H9 (cell line): Measurements from ENCODE around the gene GBP6. TPM values are rescaled to one million over a fixed set of nuclear protein-coding genes. Genes with fewer than 3 reads are reported as not detected.
"Not testable (repeated sequence)": the region's sequence is repeated elsewhere in the genome, so short reads cannot be mapped to it uniquely, and the experiment has no call there.

Experiments used
- DNase-seq: peaks from one replicate; pipeline ENCODE4 v3.0.0-alpha.2; 2017
- H2AFZ ChIP-seq: one replicate; pipeline ENCODE4 v1.6.1; 2013; ENCODE audit warnings: mild to moderate bottlenecking, low read length, control low read depth, moderate library complexity
- H2AK5ac ChIP-seq: 2 replicates; pipeline ENCODE4 v1.6.1; 2013; ENCODE audit warnings: low read length, control low read depth, mixed read lengths; ENCODE audit not compliant: insufficient read length
- H2BK120ac ChIP-seq: one replicate; pipeline ENCODE4 v1.6.1; 2013; ENCODE audit warnings: low read depth, mild to moderate bottlenecking, low read length, control low read depth, inconsistent platforms; ENCODE audit not compliant: poor library complexity, severe bottlenecking
- H2BK12ac ChIP-seq: 2 replicates; pipeline ENCODE4 v1.6.1; 2013; ENCODE audit warnings: low read length, control low read depth, mixed read lengths, low read depth; ENCODE audit not compliant: insufficient read length
- H2BK15ac ChIP-seq: 2 replicates; pipeline ENCODE4 v1.6.1; 2013; ENCODE audit warnings: low read depth, low read length, control low read depth
- H2BK20ac ChIP-seq: one replicate; pipeline ENCODE4 v1.6.1; 2013; ENCODE audit warnings: low read depth, mild to moderate bottlenecking, low read length, control low read depth, inconsistent platforms; ENCODE audit not compliant: poor library complexity, severe bottlenecking
- H2BK5ac ChIP-seq: 2 replicates; pipeline ENCODE4 v1.6.1; 2013; ENCODE audit warnings: low read length, control low read depth, mixed read lengths; ENCODE audit not compliant: insufficient read length
- H3K14ac ChIP-seq: 2 replicates; pipeline ENCODE4 v1.6.1; 2013; ENCODE audit warnings: low read length, control low read depth; ENCODE audit not compliant: insufficient read depth
- H3K18ac ChIP-seq: 2 replicates; pipeline ENCODE4 v1.6.1; 2013; ENCODE audit warnings: low read depth, mild to moderate bottlenecking, mixed read lengths, low read length, control low read depth; ENCODE audit not compliant: insufficient read length
- H3K23ac ChIP-seq: 2 replicates; pipeline ENCODE4 v1.6.1; 2013; ENCODE audit warnings: low read length, control low read depth, mixed read lengths, low read depth; ENCODE audit not compliant: insufficient read length
- H3K23me2 ChIP-seq: 2 replicates; pipeline ENCODE4 v1.6.1; 2013; ENCODE audit warnings: low read depth, mild to moderate bottlenecking, mixed read lengths, low read length, control low read depth; ENCODE audit not compliant: insufficient read length, poor library complexity, severe bottlenecking
- H3K27ac ChIP-seq: 2 replicates; pipeline ENCODE4 v1.5.1; 2013; ENCODE audit warnings: low read length, control low read depth, mixed read lengths, low read depth; ENCODE audit not compliant: insufficient read length
- H3K27me3 ChIP-seq: 2 replicates; pipeline ENCODE4 v1.6.1; 2013; ENCODE audit warnings: low read length, control low read depth, inconsistent platforms; ENCODE audit not compliant: insufficient read depth
- H3K4ac ChIP-seq: 2 replicates; pipeline ENCODE4 v1.6.1; 2013; ENCODE audit warnings: low read depth, mild to moderate bottlenecking, control low read depth, inconsistent platforms, low read length, moderate library complexity
- H3K4me1 ChIP-seq: 2 replicates; pipeline ENCODE4 v1.6.1; 2013; ENCODE audit warnings: low read length, control low read depth, inconsistent platforms; ENCODE audit not compliant: insufficient read depth
- H3K4me2 ChIP-seq: 2 replicates; pipeline ENCODE4 v1.6.1; 2013; ENCODE audit warnings: low read length, control low read depth, mixed read lengths; ENCODE audit not compliant: insufficient read length, insufficient read depth
- H3K56ac ChIP-seq: 2 replicates; pipeline ENCODE4 v1.6.1; 2013; ENCODE audit warnings: low read depth, mild to moderate bottlenecking, mixed read lengths, low read length, control low read depth; ENCODE audit not compliant: insufficient read length
- H3K79me1 ChIP-seq: 2 replicates; pipeline ENCODE4 v1.6.1; 2013; ENCODE audit warnings: low read depth, mild to moderate bottlenecking, moderate library complexity, low read length, control low read depth, inconsistent platforms; ENCODE audit not compliant: insufficient read depth, poor library complexity, severe bottlenecking
- H3K79me2 ChIP-seq: 2 replicates; pipeline ENCODE4 v1.6.1; 2013; ENCODE audit warnings: low read length, control low read depth, inconsistent platforms; ENCODE audit not compliant: insufficient read depth
- H3K9ac ChIP-seq: 2 replicates; pipeline ENCODE4 v1.6.1; 2013; ENCODE audit warnings: low read length, control low read depth, mixed read lengths; ENCODE audit not compliant: insufficient read length; ENCODE audit errors: extremely low read depth
- H3K9me3 ChIP-seq: one replicate; pipeline ENCODE4 v1.6.1; 2013; ENCODE audit warnings: low read depth, low read length, inconsistent platforms; ENCODE audit not compliant: control insufficient read depth
- H3T11ph ChIP-seq: one replicate; pipeline ENCODE4 v1.6.1; 2013; ENCODE audit warnings: mild to moderate bottlenecking, low read length, control low read depth, inconsistent platforms
- H4K20me1 ChIP-seq: one replicate; pipeline ENCODE4 v1.6.1; 2013; ENCODE audit not compliant: control insufficient read depth, insufficient read length, insufficient read depth
- H4K5ac ChIP-seq: 2 replicates; pipeline ENCODE4 v1.6.1; 2013; ENCODE audit warnings: low read depth, mild to moderate bottlenecking, mixed read lengths, low read length, control low read depth; ENCODE audit not compliant: insufficient read length
- H4K8ac ChIP-seq: replicated peaks from 2 replicates; pipeline ENCODE4 v1.6.1; 2013; ENCODE audit warnings: low read length, control low read depth, mixed read lengths, low read depth; ENCODE audit not compliant: insufficient read length
- H4K91ac ChIP-seq: 2 replicates; pipeline ENCODE4 v1.6.1; 2013; ENCODE audit warnings: low read depth, mild to moderate bottlenecking, moderate library complexity, mixed read lengths, low read length, control low read depth; ENCODE audit not compliant: insufficient read length
- H3K27ac Mint-ChIP-seq, 3 experiments: 2 replicates in 2 of 3; 3 replicates in 1 of 3; pipeline ENCODE4 v1.8.0; 2020 to 2021; ENCODE audit warnings: mixed read lengths in 3 of 3, mild to moderate bottlenecking in 1 of 3, moderate library complexity in 1 of 3
- H3K27me3 Mint-ChIP-seq: 2 replicates; pipeline ENCODE4 v1.8.0; 2021; ENCODE audit warnings: low read depth, mild to moderate bottlenecking, moderate library complexity, mixed read lengths
- H3K36me3 Mint-ChIP-seq, 3 experiments: 2 replicates in 2 of 3; 3 replicates in 1 of 3; pipeline ENCODE4 v1.8.0; 2020 to 2021; ENCODE audit warnings: low read depth in 3 of 3, mixed read lengths in 3 of 3; ENCODE audit not compliant: insufficient read depth in 1 of 3
- H3K4me1 Mint-ChIP-seq, 2 experiments: 2 replicates each; pipeline ENCODE4 v1.8.0; 2020; ENCODE audit warnings: mixed read lengths in 2 of 2
- H3K4me3 Mint-ChIP-seq, 2 experiments: 2 replicates in 1 of 2; 3 replicates in 1 of 2; pipeline ENCODE4 v1.8.0; 2020 to 2021; ENCODE audit warnings: mild to moderate bottlenecking in 2 of 2, mixed read lengths in 2 of 2, moderate library complexity in 1 of 2
- H3K9me3 Mint-ChIP-seq, 2 experiments: 2 replicates in 1 of 2; 3 replicates in 1 of 2; pipeline ENCODE4 v1.8.0; 2020; ENCODE audit warnings: mild to moderate bottlenecking in 2 of 2, mixed read lengths in 2 of 2, moderate library complexity in 1 of 2
- WGBS: extraction: QIAGEN DNeasy Blood & Tissue Kit; methylation state at CpG from one replicate; pipeline ENCODE4 v1.1.7; 2013; ENCODE audit warnings: missing lambda C conversion rate, low lambda C conversion rate, mixed read lengths; ENCODE audit not compliant: insufficient read length; ENCODE audit errors: extremely low coverage; 5-methylcytosine and 5-hydroxymethylcytosine counted together
- total RNA-seq: library from RNA; stranded (reverse); gene quantifications from 2 replicates; pipeline ENCODE4 v1.2.1, GENCODE V29; 2021
- TF ChIP-seq, protein P1 (sequence below): fragments of 200-600 bp; sonication (generic); conservative IDR thresholded peaks from 3 replicates; pipeline ENCODE4 v1.8.0; 2021; ENCODE audit warnings: antibody characterized with exemption, mild to moderate bottlenecking

GBP6 gene
- total RNA-seq, 1 experiment from 2014 or later = not detected

DNA sequence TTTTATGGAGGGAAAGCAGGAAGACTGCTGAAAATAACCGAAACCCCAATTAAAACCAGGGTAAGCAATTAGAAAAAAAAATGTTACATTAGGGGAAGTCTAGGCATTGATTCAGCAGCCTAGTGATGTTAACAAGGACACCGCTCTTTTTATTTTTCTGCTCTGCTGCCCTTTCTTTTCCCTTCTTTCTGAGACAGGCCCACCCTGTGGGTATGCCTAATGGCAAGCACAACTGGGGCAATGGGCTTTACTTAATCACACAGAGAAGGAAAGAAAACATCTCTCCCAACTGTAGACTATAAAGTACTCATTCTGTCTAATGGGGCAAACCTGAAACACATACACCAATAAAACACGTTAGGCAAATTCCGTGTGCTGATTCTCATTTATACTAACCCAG lies 69.6 kb downstream of the GBP6 start:
- Histone ChIP-seq H4K20me1 (no peaks in the 10 kb centered on the region), H3K18ac (no peak overlapping the region), H3K23ac (no peak overlapping the region), H4K8ac (no peak overlapping the region), H2BK20ac (peak overlapping the region; percentile 6), H3K9me3 (no peaks in the 10 kb centered on the region), H3K4me1 (no peaks in the 10 kb centered on the region), H3T11ph (no peak overlapping the region), H3K56ac (no peak overlapping the region), H3K4me2 (no peak overlapping the region), H2BK120ac (no peak overlapping the region), H3K79me1 (no peaks in the 10 kb centered on the region), H3K23me2 (no peaks in the 10 kb centered on the region), H2AFZ (no peak overlapping the region), H2BK15ac (no peak overlapping the region), H2BK12ac (no peak overlapping the region), H3K79me2 (no peaks in the 10 kb centered on the region), H2AK5ac (no peak overlapping the region), H2BK5ac (no peak overlapping the region), H4K5ac (no peak overlapping the region), H3K9ac (no peak overlapping the region), H3K14ac (no peak overlapping the region), H3K27me3 (no peaks in the 10 kb centered on the region), H3K27ac (no peak overlapping the region), H4K91ac (no peak overlapping the region), H3K4ac (no peak overlapping the region)
- no peak for DNase-seq
- WGBS = no CpG with 5 or more reads among the region's 4 CpGs
- H3K4me1 Mint-ChIP-seq = no peaks in the 10 kb centered on the region
- peaks cover under 1% of the 10 kb centered on the region in 3 experiments; a peak in 3 of 7 replicates for H3K36me3 Mint-ChIP-seq
- peaks cover 10 to 13% of the 10 kb centered on the region in 2 experiments for H3K9me3 Mint-ChIP-seq
- peak overlapping the region in 1 of 3 experiments; percentile 55; a peak in 2 of 7 replicates for H3K27ac Mint-ChIP-seq
- no peaks in the 10 kb centered on the region for H3K27me3 Mint-ChIP-seq
- H3K4me3 Mint-ChIP-seq = no peak overlapping the region
- TF ChIP-seq, protein P1, sequence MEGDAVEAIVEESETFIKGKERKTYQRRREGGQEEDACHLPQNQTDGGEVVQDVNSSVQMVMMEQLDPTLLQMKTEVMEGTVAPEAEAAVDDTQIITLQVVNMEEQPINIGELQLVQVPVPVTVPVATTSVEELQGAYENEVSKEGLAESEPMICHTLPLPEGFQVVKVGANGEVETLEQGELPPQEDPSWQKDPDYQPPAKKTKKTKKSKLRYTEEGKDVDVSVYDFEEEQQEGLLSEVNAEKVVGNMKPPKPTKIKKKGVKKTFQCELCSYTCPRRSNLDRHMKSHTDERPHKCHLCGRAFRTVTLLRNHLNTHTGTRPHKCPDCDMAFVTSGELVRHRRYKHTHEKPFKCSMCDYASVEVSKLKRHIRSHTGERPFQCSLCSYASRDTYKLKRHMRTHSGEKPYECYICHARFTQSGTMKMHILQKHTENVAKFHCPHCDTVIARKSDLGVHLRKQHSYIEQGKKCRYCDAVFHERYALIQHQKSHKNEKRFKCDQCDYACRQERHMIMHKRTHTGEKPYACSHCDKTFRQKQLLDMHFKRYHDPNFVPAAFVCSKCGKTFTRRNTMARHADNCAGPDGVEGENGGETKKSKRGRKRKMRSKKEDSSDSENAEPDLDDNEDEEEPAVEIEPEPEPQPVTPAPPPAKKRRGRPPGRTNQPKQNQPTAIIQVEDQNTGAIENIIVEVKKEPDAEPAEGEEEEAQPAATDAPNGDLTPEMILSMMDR = no peak

DNA sequence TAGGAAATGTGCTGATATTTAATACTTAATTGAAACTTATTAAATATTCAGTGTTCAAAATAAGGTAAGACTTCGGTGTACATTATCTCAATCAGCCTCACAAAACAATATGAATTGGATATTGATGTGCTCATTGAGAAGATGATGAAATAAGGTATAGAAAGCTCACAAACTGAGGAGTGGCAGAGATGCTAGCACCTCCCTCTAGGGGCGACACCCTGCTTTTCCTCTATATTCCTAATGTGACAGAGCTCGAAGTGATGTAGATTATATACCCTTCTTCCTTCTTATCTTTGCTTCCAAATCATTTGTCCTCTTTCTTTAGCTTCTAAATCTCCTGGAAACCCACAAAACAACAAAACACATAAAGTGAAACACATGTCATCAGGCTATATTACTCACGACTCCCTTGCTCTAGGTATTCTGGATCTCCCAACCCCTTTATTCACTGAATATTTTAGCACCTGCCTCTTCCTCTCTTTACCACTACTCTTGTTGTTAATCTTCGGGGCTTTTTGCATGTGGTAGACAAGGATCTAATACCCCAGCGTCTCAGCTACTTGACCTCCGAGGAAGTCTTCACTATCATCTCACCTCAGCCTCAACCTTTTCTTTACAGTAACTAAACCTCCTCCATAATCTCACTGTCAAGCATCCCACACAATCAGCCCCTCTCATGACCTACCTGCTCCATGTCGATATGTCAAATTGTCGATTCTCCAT lies 70.4 kb downstream of the GBP6 start:
- not testable (repeated sequence) for H3K9me3 ChIP-seq, H2AK5ac ChIP-seq, H3K79me1 ChIP-seq, H3K4me1 Mint-ChIP-seq, H3K14ac ChIP-seq, H3K27me3 Mint-ChIP-seq, H3K56ac ChIP-seq, H3K23ac ChIP-seq, H3K27ac Mint-ChIP-seq, DNase-seq, H4K8ac ChIP-seq, H4K5ac ChIP-seq, H3K4me2 ChIP-seq, H3K36me3 Mint-ChIP-seq, H3K27me3 ChIP-seq, H3K9ac ChIP-seq, H2BK5ac ChIP-seq, H3K79me2 ChIP-seq, H3K23me2 ChIP-seq, H3K4ac ChIP-seq, H3K4me3 Mint-ChIP-seq, H2BK12ac ChIP-seq, H2AFZ ChIP-seq, H3T11ph ChIP-seq, H3K27ac ChIP-seq, H3K4me1 ChIP-seq, H3K18ac ChIP-seq, H2BK15ac ChIP-seq, H4K20me1 ChIP-seq, H2BK20ac ChIP-seq, H2BK120ac ChIP-seq, H4K91ac ChIP-seq
- peaks cover 18 to 20% of the 10 kb centered on the region in 2 experiments for H3K9me3 Mint-ChIP-seq
- no CpG with 5 or more reads among the region's 9 CpGs for WGBS
